NCI-H82 (cell line): ENCODE results near the gene GARS1.
A peak's percentile ranks its signal among the peaks of the same experiment; 100 is the strongest.
"Not testable (repeated sequence)": the region's sequence is repeated elsewhere in the genome, so short reads cannot be mapped to it uniquely, and the experiment has no call there.

Experiments used
- DNase-seq: peaks from one replicate; lab custom pipeline; 2025; lab: John Stamatoyannopoulos, UW

GARS1 gene, protein sequence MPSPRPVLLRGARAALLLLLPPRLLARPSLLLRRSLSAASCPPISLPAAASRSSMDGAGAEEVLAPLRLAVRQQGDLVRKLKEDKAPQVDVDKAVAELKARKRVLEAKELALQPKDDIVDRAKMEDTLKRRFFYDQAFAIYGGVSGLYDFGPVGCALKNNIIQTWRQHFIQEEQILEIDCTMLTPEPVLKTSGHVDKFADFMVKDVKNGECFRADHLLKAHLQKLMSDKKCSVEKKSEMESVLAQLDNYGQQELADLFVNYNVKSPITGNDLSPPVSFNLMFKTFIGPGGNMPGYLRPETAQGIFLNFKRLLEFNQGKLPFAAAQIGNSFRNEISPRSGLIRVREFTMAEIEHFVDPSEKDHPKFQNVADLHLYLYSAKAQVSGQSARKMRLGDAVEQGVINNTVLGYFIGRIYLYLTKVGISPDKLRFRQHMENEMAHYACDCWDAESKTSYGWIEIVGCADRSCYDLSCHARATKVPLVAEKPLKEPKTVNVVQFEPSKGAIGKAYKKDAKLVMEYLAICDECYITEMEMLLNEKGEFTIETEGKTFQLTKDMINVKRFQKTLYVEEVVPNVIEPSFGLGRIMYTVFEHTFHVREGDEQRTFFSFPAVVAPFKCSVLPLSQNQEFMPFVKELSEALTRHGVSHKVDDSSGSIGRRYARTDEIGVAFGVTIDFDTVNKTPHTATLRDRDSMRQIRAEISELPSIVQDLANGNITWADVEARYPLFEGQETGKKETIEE

GRCh38 chr7:30594540-30595435 is at the start of gene GARS1:
TSS of gene GARS1 (plus strand) at chr7:30594878. CDS start at chr7:30594922, 44 bp downstream.
- peak; percentile 91 for DNase-seq

GRCh38 chr7:30545791-30546555 is 48.7 kb upstream of the GARS1 start:
- DNase-seq, result no peak

GRCh38 chr7:30546596-30546995 is 48.1 kb upstream of the GARS1 start:
- DNase-seq, result no peak

DNA sequence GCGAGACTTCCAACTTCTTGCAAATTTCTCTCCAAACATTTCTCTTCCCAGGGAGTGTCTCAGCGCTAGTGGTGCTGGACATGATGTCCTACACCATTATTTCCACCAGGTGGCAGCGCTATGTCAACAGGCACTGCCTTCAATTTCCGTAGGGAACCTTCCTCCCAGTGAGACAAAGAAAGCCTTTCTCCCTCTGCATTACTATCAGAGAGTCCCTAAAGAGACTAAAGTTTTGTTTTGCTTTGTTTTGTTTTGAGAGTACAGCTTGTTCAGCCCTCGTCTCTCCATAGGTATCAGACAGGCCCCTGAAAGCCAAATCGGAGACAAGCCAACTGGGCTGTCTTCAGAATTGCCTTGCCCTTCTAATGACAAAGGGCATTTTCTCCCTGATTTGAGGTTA is 45.8 kb upstream of the GARS1 start:
- DNase-seq, result peak; percentile 83

GRCh38 chr7:30549931-30550493 is 44.7 kb upstream of the GARS1 start:
- DNase-seq, result no peak

GRCh38 chr7:30552330-30552729 is 42.3 kb upstream of the GARS1 start:
- no peak for DNase-seq

- DNase-seq, result no peak
Measured at GRCh38 chr7:30553141-30553540, 41.5 kb upstream of the GARS1 start.

GRCh38 chr7:30553546-30553945 is 41.1 kb upstream of the GARS1 start:
- no peak for DNase-seq

GRCh38 chr7:30555525-30555924 is 39.2 kb upstream of the GARS1 start:
- no peak for DNase-seq

DNA sequence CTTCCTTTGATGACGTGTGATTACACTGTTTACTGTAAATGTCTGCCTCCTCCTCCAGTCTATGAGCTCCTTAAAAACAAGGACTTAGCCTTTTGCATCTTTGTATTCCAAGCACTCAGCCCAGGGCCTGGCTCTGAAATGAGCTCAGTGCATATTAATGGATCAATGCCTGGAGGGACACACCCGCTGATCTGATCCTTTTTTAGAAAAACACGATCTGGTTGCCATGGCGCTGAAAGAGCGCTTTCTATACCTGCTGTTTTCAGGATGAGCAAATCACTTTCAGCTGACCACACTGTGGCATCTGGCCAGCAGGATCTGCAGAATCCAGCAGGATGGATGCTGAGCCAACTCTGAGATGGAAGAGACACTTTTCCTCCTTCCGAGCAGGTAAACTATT is 37.8 kb upstream of the GARS1 start:
- DNase-seq, result peak; percentile 12

DNA sequence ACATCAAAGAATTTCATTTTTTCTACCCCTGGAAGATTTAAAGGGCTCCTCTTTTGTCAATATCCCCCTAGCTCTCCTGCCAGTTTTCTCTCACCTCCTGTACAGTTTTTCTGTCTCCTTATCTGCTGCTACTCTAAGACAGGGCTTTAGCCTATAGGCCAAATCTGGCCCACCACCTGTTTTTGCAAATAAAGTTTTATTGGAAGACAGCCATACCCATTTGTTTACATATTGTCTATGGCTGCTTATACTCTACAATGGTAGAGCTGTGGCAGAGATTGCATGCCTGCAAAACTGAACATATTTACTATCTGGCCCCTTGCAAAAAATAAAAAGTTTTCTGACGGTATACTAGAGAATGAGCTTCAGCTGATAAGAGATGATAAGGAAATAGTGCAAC is 37.4 kb upstream of the GARS1 start:
- no peak for DNase-seq

DNA sequence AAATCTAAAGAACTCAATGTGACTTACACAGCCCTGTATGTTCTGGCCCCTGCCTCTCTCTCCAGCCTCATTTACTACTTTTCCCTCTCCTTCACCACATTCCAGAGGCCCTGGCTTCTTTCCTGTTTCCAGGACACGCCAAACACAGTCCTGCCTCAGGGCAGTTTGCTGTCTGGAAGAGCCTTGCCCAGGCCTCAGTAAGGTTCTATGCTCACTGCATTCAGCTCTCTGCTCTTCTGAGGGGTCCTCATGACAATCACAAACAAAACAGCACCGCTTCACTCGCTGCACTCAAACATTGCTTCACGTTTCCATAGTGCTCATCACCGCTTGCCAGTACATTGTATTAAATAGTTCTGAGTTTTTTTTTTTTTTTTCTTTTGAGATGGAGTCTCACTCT is 35.1 kb upstream of the GARS1 start:
- DNase-seq, result no peak

DNA sequence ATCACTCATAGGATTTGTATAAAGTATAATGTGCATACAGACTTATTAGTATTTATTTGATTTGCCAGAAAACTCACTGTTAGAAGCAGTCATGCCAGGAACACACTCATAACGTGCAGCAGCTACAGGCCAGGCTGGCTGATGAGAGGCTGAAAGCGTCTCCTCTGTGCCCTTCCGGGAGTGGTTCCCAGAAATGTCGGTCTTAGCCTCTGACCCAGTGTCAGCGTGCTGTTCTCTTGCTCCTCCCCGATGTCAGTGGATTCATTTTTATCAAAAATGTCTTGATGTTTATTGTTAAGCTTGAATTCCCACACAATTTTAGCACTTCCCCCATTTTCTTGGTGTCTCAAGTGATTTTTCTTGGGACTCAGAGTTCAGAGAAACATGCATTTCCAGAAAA is 33.3 kb upstream of the GARS1 start:
- no peak for DNase-seq

DNA sequence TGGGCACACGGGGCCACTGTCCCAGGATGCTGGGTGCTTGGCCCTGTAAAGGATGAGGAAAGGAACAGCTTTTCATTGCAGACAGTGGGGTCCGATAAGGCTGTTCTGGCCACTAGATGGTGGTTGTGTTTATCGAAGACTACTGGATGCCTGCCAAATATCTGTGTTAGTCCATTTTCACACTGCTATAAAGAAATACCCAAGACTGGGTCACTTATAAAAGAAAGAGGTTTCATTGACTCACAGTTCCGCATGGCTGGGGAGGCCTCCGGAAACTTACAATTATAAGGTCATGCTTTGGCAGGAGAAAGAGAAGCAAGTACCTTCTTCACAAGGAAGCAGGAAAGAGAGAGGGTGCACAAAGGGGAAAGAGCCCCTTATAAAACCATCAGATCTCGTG is 32.2 kb upstream of the GARS1 start:
- DNase-seq, result no peak

- DNase-seq, result no peak
Measured at GRCh38 chr7:30562909-30563308, 31.8 kb upstream of the GARS1 start.

DNA sequence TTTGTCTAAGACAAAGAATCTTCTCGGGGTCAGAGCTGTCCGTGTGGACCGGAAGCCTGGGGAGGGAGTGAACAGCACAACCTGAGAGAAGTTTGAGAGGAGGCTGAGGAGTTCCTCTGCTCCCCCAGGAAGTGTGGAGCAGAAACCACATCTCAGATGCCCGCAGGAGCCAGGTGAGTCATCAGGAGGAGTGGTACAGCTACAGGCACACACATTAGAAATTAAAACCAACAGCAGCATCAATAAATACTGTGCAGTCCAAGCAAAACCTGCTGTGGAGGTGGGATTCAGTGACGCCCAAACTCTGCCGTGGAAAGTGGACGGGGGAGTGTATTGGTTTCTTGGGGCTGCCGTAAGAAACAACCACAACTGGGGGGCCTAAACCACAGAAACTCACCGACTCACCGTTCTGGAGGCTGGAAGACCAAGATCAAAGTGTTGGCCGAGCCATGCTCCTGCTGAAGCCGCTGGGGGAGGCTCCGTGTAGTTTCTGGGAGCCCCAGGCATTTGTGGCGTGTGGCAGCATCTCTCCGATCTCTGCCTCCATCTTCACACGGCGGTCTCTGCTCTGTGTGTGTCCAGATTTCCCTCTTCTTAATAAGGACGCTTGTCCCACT is 31.2 kb upstream of the GARS1 start:
- no peak for DNase-seq

DNA sequence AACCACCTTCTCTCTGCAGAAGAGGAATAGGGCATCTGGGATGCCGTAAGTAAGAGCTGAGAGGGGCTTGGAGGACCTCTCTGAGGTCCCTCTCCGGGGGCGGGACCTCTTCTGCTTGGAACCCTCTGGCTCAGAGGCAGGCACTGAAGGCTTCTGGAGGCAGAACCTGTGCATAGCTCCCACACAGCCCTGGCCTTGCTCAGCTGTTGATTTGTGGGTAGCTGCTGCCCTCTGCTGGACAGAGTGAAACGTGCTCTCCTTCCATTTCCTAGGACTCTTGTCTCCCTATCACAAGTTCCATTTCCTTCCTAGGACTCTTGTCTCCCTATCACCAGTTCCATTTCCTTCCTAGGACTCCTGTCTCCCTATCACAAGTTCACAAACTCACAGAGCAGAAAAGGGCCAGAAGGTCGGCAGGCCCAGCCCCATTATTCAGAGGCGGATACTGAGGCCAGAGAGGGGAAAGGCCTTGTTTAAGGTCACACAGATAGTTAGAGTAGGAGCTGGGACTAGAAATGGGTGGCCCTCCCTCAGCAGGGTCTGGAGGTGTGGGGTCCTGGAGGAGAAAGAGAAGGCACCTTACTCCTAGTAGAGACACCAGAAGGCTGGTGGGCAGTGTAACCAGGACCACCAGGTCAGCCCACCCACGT is 30.3 kb upstream of the GARS1 start:
- peak; percentile 88 for DNase-seq

- no peak for DNase-seq
Measured at GRCh38 chr7:30566596-30566995, 28.1 kb upstream of the GARS1 start.

GRCh38 chr7:30567081-30567480 is 27.6 kb upstream of the GARS1 start:
- peak; percentile 9 for DNase-seq

- DNase-seq, result not testable (repeated sequence)
Measured at GRCh38 chr7:30570238-30570637, 24.4 kb upstream of the GARS1 start.
